Prostate gland (tissue), 2 donors: ENCODE data around the gene B4GALNT3. TPM values are rescaled to one million over a fixed set of nuclear protein-coding genes. Genes with fewer than 3 reads are reported as not detected.

ENCODE experiments used
- DNase-seq: peaks from one replicate; pipeline ENCODE4 v3.0.0-alpha.2; 2019; ENCODE audit warnings: low spot score
- H3K27ac ChIP-seq, 2 donors: fragments of 200-600 bp; sonication (generic); 2 replicates each; pipeline ENCODE4 v1.5.1; 2017 to 2019
- H3K27me3 ChIP-seq: fragments of 200-600 bp; sonication (generic); replicated peaks from 2 replicates; pipeline ENCODE4 v1.5.1; 2019; ENCODE audit not compliant: insufficient read depth
- H3K36me3 ChIP-seq, 2 donors: fragments of 200-600 bp; sonication (generic); 1 replicate in 1 of 2; 2 replicates in 1 of 2; pipeline versions ENCODE4 v1.5.1 to v1.8.1; 2017 to 2019
- H3K4me1 ChIP-seq: fragments of 200-600 bp; sonication (generic); replicated peaks from 2 replicates; pipeline ENCODE4 v1.5.1; 2019
- H3K4me3 ChIP-seq, 2 donors: fragments of 200-600 bp; sonication (generic); 2 replicates each; pipeline ENCODE4 v1.5.1; 2017 to 2019
- H3K9me3 ChIP-seq: fragments of 200-600 bp; sonication (generic); 2 replicates; pipeline ENCODE4 v1.5.1; 2017
- CTCF ChIP-seq, 4 experiments: fragments of 200-600 bp in 2 of 4; fragments of 450-650 bp in 2 of 4; sonication (generic) in 2 of 4; IDR thresholded peaks; 1 replicate in 3 of 4; 2 replicates in 1 of 4; pipeline ENCODE4 v1.5.1; 2016 to 2019; ENCODE audit warnings: antibody characterized with exemption in 4 of 4, mild to moderate bottlenecking in 2 of 4, moderate library complexity in 2 of 4
- POLR2A ChIP-seq: fragments of 450-650 bp; IDR thresholded peaks from one replicate; pipeline ENCODE4 v1.6.1; 2016; ENCODE audit warnings: antibody characterized with exemption, mild to moderate bottlenecking
- POLR2AphosphoS5 ChIP-seq: sonication (generic); formaldehyde crosslinking; IDR thresholded peaks from one replicate; pipeline ENCODE4 v1.6.1; 2017; ENCODE audit warnings: antibody characterized with exemption
- WGBS: methylation state at CpG from one replicate; pipeline ENCODE4 v1.1.5; 2018; 5-methylcytosine and 5-hydroxymethylcytosine counted together
- intact Hi-C: fragments of 100-400 bp; cut with DNase I; formaldehyde crosslinking; loops from one replicate; pipeline ENCODE4 v1.14.2; 2022
- total RNA-seq, 2 donors: library from RNA; depleted of rRNA; stranded (reverse); fragments of >200 nt; gene quantifications; one replicate each; pipeline ENCODE4 v1.1.0, GENCODE V29; 2016

The B4GALNT3 gene
- total RNA-seq, 2 donors from 2014 or later = 7.1 to 16.3 TPM

- H3K27ac ChIP-seq = no peak overlapping the region
- no peaks in the 10 kb centered on the region for H3K9me3 ChIP-seq
- no peaks in the 10 kb centered on the region for H3K36me3 ChIP-seq
- H3K4me3 ChIP-seq = no peak overlapping the region
- H3K27me3 ChIP-seq = no peaks in the 10 kb centered on the region
- intact Hi-C loops = loop anchor here (2.0 kb wide), 1 partner anchor 104 kb away; no protein-coding TSS in a partner anchor
- H3K4me1 ChIP-seq = no peaks in the 10 kb centered on the region
- TF ChIP-seq POLR2AphosphoS5 (peak; percentile 74), CTCF (IDR thresholded peaks at IDR 0.05) (peak; percentile 92 to 100 (median 99)), POLR2A (no peak)
- no peak for DNase-seq
- 26% methylated on average over 44 of the region's 44 CpGs for WGBS
These were observed 87.4 kb downstream of the B4GALNT3 start for GRCh38 chr12:546920-547845.

GRCh38 chr12:547883-548470 lies 88.2 kb downstream of the B4GALNT3 start:
- intact Hi-C loops = loop anchor here (2.0 kb wide), 1 partner anchor 105 kb away; no protein-coding TSS in a partner anchor
- WGBS = 79% methylated on average over 13 of the region's 13 CpGs
- no peak for DNase-seq

GRCh38 chr12:549476-550082 lies 89.8 kb downstream of the B4GALNT3 start:
- H3K27me3 ChIP-seq = no peaks in the 10 kb centered on the region
- no peak overlapping the region for H3K4me3 ChIP-seq
- H3K27ac ChIP-seq = no peak overlapping the region
- DNase-seq = no peak
- intact Hi-C loops = no loop called here
- WGBS = 95% methylated on average over 27 of the region's 29 CpGs
- H3K4me1 ChIP-seq = no peaks in the 10 kb centered on the region
- H3K36me3 ChIP-seq = no peaks in the 10 kb centered on the region
- TF ChIP-seq POLR2AphosphoS5 = no peak
- no peak for TF ChIP-seq CTCF (IDR thresholded peaks at IDR 0.05)
- no peak for TF ChIP-seq POLR2A
- no peaks in the 10 kb centered on the region for H3K9me3 ChIP-seq

More at GRCh38 chr12:547883-548470, 88.2 kb downstream of the B4GALNT3 start:
- Histone ChIP-seq H3K27me3 (no peaks in the 10 kb centered on the region), H3K36me3 (no peaks in the 10 kb centered on the region), H3K9me3 (no peaks in the 10 kb centered on the region), H3K4me3 (no peak overlapping the region), H3K4me1 (no peaks in the 10 kb centered on the region), H3K27ac (no peak overlapping the region)
- TF ChIP-seq POLR2A (no peak), CTCF (IDR thresholded peaks at IDR 0.05) (no peak), POLR2AphosphoS5 (no peak)

- WGBS = 58% methylated on average over 16 of the region's 18 CpGs
- intact Hi-C loops = no loop called here
- Histone ChIP-seq H3K4me3 (no peak overlapping the region), H3K27ac (no peak overlapping the region), H3K36me3 (no peaks in the 10 kb centered on the region), H3K27me3 (no peaks in the 10 kb centered on the region), H3K4me1 (no peaks in the 10 kb centered on the region), H3K9me3 (no peaks in the 10 kb centered on the region)
- DNase-seq = no peak
- no peak for TF ChIP-seq POLR2A
- no peak for TF ChIP-seq CTCF (IDR thresholded peaks at IDR 0.05)
- TF ChIP-seq POLR2AphosphoS5 = no peak
These were observed 90.9 kb downstream of the B4GALNT3 start for GRCh38 chr12:550473-551260.
